ENCODE measurements around the gene FOXL3. TPM values are rescaled to one million over a fixed set of nuclear protein-coding genes. Genes with fewer than 3 reads are reported as not detected.

FOXL3 gene
- total and polyA plus RNA-seq, 3 donors from 2014 or later: 4.5 to 37.7 (median 14.5) TPM

DNA sequence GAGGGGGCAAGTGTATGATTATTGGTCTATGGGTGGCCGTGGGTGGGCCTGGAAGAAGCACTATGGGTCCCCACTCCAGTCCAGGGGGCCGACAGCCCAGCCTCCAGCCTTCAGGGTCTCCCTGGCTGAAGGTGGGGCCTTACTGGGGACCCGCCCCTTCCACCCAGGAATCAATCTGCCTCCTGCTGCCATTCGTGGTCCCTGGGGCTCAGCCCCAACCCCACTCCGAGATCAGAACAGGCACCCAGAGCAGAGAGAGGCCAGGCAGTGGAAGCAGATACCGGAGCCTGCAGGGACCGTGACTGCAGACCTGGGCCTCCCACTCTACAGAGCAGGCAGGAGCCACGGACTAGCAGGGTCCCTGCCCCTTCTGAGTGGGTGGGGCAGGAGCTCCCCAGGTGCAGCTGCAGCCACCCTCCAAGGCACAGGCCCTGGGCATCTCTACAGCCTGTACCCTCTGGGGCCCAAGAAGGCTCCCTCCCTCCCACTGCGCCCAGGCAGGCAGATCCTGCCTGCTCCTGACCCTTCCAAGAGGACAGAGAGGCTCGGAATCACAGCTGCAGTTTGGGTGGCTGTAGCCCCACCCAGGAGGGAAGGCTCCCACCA, 13.6 kb upstream of the FOXL3 start:
- 79% methylated on average over 10 of the region's 10 CpGs; no CpG with 5 or more reads in 1 of the 2 donors for WGBS, 2 donors
- H3K36me3 ChIP-seq (ENCODE audit: low read depth, missing control alignments): no peaks in the 10 kb centered on the region
- TF ChIP-seq POLR2A (IDR thresholded peaks at IDR 0.05): no peak

GRCh38 chr7:277228-277627, 12.7 kb upstream of the FOXL3 start:
- no peak overlapping the region for H3K4me3 ChIP-seq
- no peak overlapping the region for H3K27ac ChIP-seq
- no peaks in the 10 kb centered on the region for H3K27me3 ChIP-seq
- no peak for TF ChIP-seq CTCF (IDR thresholded peaks at IDR 0.05)
- no peak for TF ChIP-seq POLR2A (IDR thresholded peaks at IDR 0.05)
- DNase-seq: no peak
- no peaks in the 10 kb centered on the region for H3K4me1 ChIP-seq
- H3K9me3 ChIP-seq: no peaks in the 10 kb centered on the region
- intact Hi-C loops (cut with DNase I; ENCODE audit: low total_unique reads): no loop called here
- H3K36me3 ChIP-seq (ENCODE audit: low read depth, missing control alignments): no peaks in the 10 kb centered on the region
- WGBS, 2 donors: 94 to 98% methylated on average over 4 of the region's 4 CpGs

More for the DNA sequence above, 13.6 kb upstream of the FOXL3 start:
- no peaks in the 10 kb centered on the region for H3K9me3 ChIP-seq
- H3K27ac ChIP-seq: no peak overlapping the region
- intact Hi-C loops (cut with DNase I; ENCODE audit: low total_unique reads): no loop called here
- no peak for DNase-seq
- H3K27me3 ChIP-seq: no peaks in the 10 kb centered on the region
- H3K4me1 ChIP-seq: no peaks in the 10 kb centered on the region
- no peak overlapping the region for H3K4me3 ChIP-seq

DNA sequence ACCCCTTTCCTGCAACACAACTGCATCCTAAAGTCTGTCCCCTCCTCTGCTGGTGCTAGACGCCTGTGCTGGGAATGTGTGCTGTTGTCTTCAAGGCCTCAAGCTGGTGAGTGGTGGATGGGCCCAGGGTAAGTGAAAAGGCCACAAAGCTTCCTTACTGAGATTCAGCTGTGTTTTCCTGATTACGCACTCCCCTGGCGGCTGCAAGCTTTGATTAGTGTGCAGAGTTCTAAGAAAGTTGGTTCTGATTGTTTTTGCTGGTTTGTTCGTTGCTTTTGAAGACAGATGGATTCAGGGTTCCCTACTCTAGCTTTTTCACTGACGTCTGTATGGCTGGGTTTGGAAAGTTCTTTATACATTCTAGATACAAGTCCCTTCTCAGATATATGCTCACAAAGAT, 11.9 kb upstream of the FOXL3 start:
- intact Hi-C loops (cut with DNase I; ENCODE audit: low total_unique reads): no loop called here
- WGBS, 2 donors: 86 to 90% methylated on average over 5 of the region's 5 CpGs

GRCh38 chr7:279821-280220, 10.1 kb upstream of the FOXL3 start:
- TF ChIP-seq POLR2A (IDR thresholded peaks at IDR 0.05): no peak
- TF ChIP-seq CTCF (IDR thresholded peaks at IDR 0.05): no peak
- H3K27me3 ChIP-seq: no peaks in the 10 kb centered on the region
- no peaks in the 10 kb centered on the region for H3K9me3 ChIP-seq
- no peak overlapping the region for H3K27ac ChIP-seq
- intact Hi-C loops (cut with DNase I; ENCODE audit: low total_unique reads): no loop called here
- no peak for DNase-seq
- H3K36me3 ChIP-seq (ENCODE audit: low read depth, missing control alignments): no peaks in the 10 kb centered on the region
- H3K4me3 ChIP-seq: no peak overlapping the region
- no peaks in the 10 kb centered on the region for H3K4me1 ChIP-seq
- 76 to 82% methylated on average over 9 to 10 of the region's 10 CpGs for WGBS, 2 donors

More for the DNA sequence above, 11.9 kb upstream of the FOXL3 start:
- no peaks in the 10 kb centered on the region for H3K9me3 ChIP-seq
- H3K36me3 ChIP-seq (ENCODE audit: low read depth, missing control alignments): no peaks in the 10 kb centered on the region
- no peak overlapping the region for H3K27ac ChIP-seq
- TF ChIP-seq POLR2A (IDR thresholded peaks at IDR 0.05) (no peak), CTCF (IDR thresholded peaks at IDR 0.05) (no peak)
- no peaks in the 10 kb centered on the region for H3K4me1 ChIP-seq
- H3K27me3 ChIP-seq: no peaks in the 10 kb centered on the region
- DNase-seq: no peak
- H3K4me3 ChIP-seq: no peak overlapping the region

DNA sequence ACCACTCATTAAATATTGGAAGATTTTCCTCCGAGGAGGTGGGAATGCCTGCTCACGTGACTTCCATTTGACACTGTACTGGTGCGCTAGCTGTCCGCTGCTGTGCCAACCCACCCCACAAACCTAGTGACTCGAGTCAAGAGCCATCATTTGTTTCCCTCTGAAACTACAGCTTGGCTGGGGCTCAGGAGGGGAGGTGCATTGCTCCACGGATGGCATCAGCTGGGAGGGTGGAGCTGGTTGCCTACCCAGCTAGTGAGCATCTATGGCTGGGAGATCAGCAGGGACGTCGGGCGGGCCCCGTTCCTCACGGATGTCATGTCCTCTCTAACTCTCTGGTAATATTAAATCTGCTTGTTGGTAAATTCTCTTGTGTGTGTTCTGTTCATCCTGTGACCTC, 9.5 kb upstream of the FOXL3 start:
- no peaks in the 10 kb centered on the region for H3K9me3 ChIP-seq
- H3K27me3 ChIP-seq: no peaks in the 10 kb centered on the region
- H3K27ac ChIP-seq: no peak overlapping the region
- no peaks in the 10 kb centered on the region for H3K36me3 ChIP-seq (ENCODE audit: low read depth, missing control alignments)
- TF ChIP-seq POLR2A (IDR thresholded peaks at IDR 0.05) (no peak), CTCF (IDR thresholded peaks at IDR 0.05) (no peak)
- intact Hi-C loops (cut with DNase I; ENCODE audit: low total_unique reads): no loop called here
- H3K4me3 ChIP-seq: no peak overlapping the region
- H3K4me1 ChIP-seq: no peaks in the 10 kb centered on the region
- WGBS, 2 donors: 79 to 86% methylated on average over 11 of the region's 11 CpGs
- no peak for DNase-seq

Data from testis (tissue), 3 donors.